ENCODE measurements around the gene COL6A2.

The COL6A2 gene

DNA sequence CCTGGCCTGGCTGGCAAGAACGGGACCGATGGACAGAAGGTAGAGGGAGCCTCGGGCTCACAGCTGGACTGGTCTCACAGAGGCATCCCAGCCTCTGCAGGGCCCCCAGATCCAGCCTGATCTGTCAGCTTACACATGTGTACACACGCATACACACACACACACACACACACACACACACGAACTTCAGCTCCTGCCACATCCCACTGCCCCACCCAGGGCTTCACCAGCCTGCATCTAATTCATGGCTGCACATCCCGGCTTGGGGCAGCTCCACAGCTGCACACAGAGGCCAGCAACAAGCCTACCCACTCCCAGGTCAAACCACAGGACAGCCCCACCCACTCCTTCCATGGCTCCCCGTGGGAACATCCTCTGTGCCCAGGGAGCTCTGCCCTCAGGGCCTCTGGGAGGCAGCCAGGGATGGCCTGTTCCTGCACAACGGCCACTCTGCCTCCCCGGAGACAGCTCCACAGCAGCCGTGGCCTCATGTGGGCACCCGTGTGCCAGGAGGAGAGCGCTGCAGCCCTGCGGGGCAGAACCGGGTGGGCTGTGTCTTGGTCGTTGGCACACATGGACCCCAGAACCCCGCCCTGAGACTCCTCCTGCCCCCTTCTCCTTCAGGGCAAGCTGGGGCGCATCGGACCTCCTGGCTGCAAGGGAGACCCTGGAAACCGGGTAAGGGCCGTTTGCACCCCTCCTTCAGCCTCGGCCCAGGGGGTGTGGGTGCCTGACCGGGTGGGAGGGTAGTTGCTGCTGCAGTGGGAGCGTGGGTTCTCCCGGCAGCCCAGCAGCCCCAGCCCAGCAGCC lies 19.1 kb downstream of the COL6A2 start:
- H3K27ac ChIP-seq (ENCODE audit: low read depth, low read length), result peak overlapping the region; percentile 15; the same call in 1 of the 2 replicates
- peaks cover 16% of the 10 kb centered on the region for H3K79me2 ChIP-seq (ENCODE audit: control insufficient read depth, insufficient read depth, low read length, unreplicated experiment)
- H3K4me3 ChIP-seq (ENCODE audit: low read depth, low read length), result no peak overlapping the region
- no peak overlapping the region for H2AFZ ChIP-seq (ENCODE audit: low read length, unreplicated experiment)
- peaks cover 57% of the 10 kb centered on the region for H3K36me3 ChIP-seq (ENCODE audit: insufficient read depth, low read length)
- H3K4me1 ChIP-seq (ENCODE audit: control insufficient read depth, insufficient read depth, low read length, unreplicated experiment), result peaks cover 29% of the 10 kb centered on the region
- H3K27me3 ChIP-seq (ENCODE audit: insufficient read depth, low read length), result no peaks in the 10 kb centered on the region

- Histone ChIP-seq H3K4me3 (ENCODE audit: low read depth, low read length) (no peak overlapping the region), H3K27me3 (ENCODE audit: insufficient read depth, low read length) (no peaks in the 10 kb centered on the region), H2AFZ (ENCODE audit: low read length, unreplicated experiment) (no peak overlapping the region), H3K4me1 (ENCODE audit: control insufficient read depth, insufficient read depth, low read length, unreplicated experiment) (peaks cover 36% of the 10 kb centered on the region), H3K27ac (ENCODE audit: low read depth, low read length) (peak overlapping the region; percentile 9; the same call in 1 of the 2 replicates), H3K36me3 (ENCODE audit: insufficient read depth, low read length) (peaks cover 54% of the 10 kb centered on the region), H3K79me2 (ENCODE audit: control insufficient read depth, insufficient read depth, low read length, unreplicated experiment) (peaks cover 9% of the 10 kb centered on the region)
These were observed 19.8 kb downstream of the COL6A2 start for GRCh38 chr21:46117586-46118315.

DNA sequence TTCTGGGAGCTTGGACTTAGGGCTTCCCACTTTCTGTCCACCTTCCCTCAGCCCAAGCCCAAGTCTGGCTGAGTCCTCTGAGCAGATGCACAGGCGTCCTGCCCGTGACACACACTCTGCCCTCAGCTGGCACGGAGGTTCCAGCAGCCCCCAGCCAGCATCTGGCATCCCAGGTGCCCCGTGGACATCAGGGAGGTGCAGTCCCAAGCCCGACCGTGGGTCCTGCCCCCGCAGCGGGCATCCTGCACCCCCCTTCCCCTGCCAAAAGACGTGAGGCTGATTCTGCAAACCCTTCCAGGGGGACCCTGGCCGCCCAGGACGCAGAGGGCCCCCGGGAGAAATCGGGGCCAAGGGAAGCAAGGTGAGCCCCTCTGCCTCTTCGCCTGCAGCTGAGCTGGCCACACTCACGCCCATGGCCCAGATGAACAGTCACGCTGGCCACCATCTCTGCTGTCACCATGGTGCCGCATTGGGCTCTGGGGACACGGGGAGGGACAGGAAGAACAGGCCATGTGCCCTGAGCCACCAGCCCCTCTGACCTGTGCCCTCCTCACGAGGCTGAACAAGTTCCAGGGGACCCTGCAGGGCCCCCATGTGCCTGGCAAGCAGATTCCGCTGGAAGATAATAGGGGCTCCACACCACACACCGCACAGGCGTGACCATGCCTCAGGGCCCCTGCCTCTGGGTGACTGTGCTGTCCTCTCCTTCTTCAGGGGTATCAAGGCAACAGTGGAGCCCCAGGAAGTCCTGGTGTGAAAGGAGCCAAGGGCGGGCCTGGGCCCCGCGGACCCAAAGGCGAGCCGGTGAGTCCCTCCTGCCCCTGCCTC lies 20.6 kb downstream of the COL6A2 start:
- H3K27me3 ChIP-seq (ENCODE audit: insufficient read depth, low read length), result no peaks in the 10 kb centered on the region
- H3K4me3 ChIP-seq (ENCODE audit: low read depth, low read length), result no peak overlapping the region
- H3K79me2 ChIP-seq (ENCODE audit: control insufficient read depth, insufficient read depth, low read length, unreplicated experiment), result peaks cover 11% of the 10 kb centered on the region
- H3K27ac ChIP-seq (ENCODE audit: low read depth, low read length), result no peak overlapping the region
- H3K36me3 ChIP-seq (ENCODE audit: insufficient read depth, low read length), result peaks cover 53% of the 10 kb centered on the region
- H3K4me1 ChIP-seq (ENCODE audit: control insufficient read depth, insufficient read depth, low read length, unreplicated experiment), result peaks cover 36% of the 10 kb centered on the region
- no peak overlapping the region for H2AFZ ChIP-seq (ENCODE audit: low read length, unreplicated experiment)

DNA sequence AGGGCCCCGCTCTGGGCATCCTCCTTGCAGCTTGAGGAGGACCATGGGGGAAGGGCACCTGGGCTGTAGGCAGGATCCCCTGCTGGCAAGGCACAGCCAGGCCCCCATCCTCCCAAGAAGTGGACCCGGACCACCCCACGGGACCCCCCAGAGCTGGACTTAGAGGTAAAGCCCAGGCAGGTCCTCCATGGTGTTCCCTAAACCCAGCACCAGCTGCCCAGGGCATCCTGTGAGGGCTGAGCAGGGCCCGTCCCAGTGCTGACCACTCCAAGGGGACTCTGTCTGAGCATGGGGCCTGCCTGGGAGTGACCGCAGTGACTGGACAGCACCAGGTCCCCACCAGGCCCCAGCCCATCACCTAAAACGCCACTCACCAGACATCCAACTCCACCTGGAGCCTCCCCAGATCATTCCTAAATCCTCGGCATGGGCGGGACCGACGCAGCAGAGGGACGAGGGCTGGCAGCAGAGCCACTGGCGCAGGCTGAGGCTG lies 21.3 kb downstream of the COL6A2 start:
- no peak overlapping the region for H3K4me3 ChIP-seq (ENCODE audit: low read depth, low read length)
- H2AFZ ChIP-seq (ENCODE audit: low read length, unreplicated experiment), result no peak overlapping the region
- H3K36me3 ChIP-seq (ENCODE audit: insufficient read depth, low read length), result peaks cover 53% of the 10 kb centered on the region
- H3K4me1 ChIP-seq (ENCODE audit: control insufficient read depth, insufficient read depth, low read length, unreplicated experiment), result peaks cover 36% of the 10 kb centered on the region
- peaks cover 13% of the 10 kb centered on the region for H3K79me2 ChIP-seq (ENCODE audit: control insufficient read depth, insufficient read depth, low read length, unreplicated experiment)
- H3K27me3 ChIP-seq (ENCODE audit: insufficient read depth, low read length), result no peaks in the 10 kb centered on the region
- H3K27ac ChIP-seq (ENCODE audit: low read depth, low read length), result no peak overlapping the region

DNA sequence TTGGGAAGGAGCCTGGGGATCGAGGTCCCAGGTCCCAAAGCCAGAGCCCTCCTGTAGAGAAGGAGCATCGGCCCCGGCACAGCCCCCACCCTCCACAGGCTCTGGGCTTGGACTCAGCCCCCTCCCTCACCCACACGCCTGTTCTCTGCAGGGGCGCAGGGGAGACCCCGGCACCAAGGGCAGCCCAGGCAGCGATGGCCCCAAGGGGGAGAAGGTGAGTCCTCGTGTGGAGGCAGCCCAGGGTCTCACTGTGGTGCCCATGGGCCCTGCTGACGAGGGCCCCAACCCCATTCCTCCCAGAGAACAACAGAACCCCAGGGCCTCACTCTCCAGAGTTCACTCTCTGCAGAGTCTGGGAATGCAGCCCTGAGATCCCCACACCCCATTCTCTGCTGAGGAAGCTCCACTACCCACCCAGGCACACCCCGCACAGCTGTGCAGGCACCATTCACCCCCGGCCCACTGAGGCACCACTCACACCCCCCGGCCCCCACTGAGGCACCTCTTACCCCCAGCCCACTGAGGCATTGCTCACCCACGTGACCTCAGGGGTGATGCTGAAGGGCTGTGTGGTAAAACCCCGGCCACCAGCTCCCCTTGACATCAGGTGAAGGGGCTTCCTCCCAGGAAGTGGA lies 21.8 kb downstream of the COL6A2 start:
- H3K4me3 ChIP-seq (ENCODE audit: low read depth, low read length), result no peak overlapping the region
- H3K27ac ChIP-seq (ENCODE audit: low read depth, low read length), result no peak overlapping the region
- H3K79me2 ChIP-seq (ENCODE audit: control insufficient read depth, insufficient read depth, low read length, unreplicated experiment), result peaks cover 17% of the 10 kb centered on the region
- peaks cover 36% of the 10 kb centered on the region for H3K4me1 ChIP-seq (ENCODE audit: control insufficient read depth, insufficient read depth, low read length, unreplicated experiment)
- no peak overlapping the region for H2AFZ ChIP-seq (ENCODE audit: low read length, unreplicated experiment)
- no peaks in the 10 kb centered on the region for H3K27me3 ChIP-seq (ENCODE audit: insufficient read depth, low read length)
- peaks cover 53% of the 10 kb centered on the region for H3K36me3 ChIP-seq (ENCODE audit: insufficient read depth, low read length)

DNA sequence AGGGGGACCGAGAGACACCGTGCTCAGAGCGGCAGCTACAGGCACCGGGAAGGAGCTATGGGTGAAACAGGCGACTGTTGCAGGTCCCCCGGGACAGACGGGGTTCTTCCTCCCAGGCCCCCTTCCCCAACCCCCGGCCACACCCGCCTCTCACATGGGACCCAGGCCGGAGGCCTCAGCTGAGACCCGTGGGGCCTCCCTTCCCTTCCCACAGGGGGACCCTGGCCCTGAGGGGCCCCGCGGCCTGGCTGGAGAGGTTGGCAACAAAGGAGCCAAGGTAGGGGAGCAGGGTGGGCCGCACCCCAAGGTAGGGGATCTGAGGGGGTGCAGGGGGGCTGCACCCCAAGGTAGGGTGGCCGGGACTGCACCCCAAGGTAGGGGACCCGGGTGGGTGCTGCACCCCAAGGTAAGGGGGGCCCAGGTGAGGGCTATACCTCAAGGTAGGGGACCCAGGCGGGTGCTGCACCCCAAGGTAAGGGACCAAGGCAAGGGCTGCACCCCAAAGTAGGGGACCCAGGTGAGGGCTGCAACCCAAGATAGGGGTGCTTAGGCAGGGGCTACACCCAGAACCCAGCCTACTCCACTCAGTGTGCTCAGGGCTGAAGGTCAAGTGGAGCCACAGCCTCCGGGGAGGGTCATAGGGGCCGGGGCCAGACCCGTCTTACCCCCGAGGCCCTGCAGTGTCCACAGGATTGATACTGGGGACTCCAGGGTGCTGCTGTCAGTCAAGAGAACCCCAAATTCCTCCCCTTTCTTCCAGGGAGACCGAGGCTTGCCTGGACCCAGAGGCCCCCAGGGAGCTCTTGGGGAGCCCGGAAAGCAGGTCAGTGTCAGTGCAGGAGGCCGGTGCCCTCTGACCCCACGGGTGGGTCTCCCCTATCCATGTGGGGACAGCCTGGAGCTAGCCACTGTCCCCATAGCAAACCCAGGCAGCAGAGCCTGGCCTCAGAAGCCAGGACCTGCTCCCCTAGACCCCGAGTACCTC lies 22.7 kb downstream of the COL6A2 start:
- H3K4me3 ChIP-seq (ENCODE audit: low read depth, low read length), result no peak overlapping the region
- peaks cover 36% of the 10 kb centered on the region for H3K4me1 ChIP-seq (ENCODE audit: control insufficient read depth, insufficient read depth, low read length, unreplicated experiment)
- H2AFZ ChIP-seq (ENCODE audit: low read length, unreplicated experiment), result no peak overlapping the region
- peak overlapping the region; percentile 85 for H3K27ac ChIP-seq (ENCODE audit: low read depth, low read length)
- peaks cover 18% of the 10 kb centered on the region for H3K79me2 ChIP-seq (ENCODE audit: control insufficient read depth, insufficient read depth, low read length, unreplicated experiment)
- H3K36me3 ChIP-seq (ENCODE audit: insufficient read depth, low read length), result peaks cover 54% of the 10 kb centered on the region
- no peaks in the 10 kb centered on the region for H3K27me3 ChIP-seq (ENCODE audit: insufficient read depth, low read length)

DNA sequence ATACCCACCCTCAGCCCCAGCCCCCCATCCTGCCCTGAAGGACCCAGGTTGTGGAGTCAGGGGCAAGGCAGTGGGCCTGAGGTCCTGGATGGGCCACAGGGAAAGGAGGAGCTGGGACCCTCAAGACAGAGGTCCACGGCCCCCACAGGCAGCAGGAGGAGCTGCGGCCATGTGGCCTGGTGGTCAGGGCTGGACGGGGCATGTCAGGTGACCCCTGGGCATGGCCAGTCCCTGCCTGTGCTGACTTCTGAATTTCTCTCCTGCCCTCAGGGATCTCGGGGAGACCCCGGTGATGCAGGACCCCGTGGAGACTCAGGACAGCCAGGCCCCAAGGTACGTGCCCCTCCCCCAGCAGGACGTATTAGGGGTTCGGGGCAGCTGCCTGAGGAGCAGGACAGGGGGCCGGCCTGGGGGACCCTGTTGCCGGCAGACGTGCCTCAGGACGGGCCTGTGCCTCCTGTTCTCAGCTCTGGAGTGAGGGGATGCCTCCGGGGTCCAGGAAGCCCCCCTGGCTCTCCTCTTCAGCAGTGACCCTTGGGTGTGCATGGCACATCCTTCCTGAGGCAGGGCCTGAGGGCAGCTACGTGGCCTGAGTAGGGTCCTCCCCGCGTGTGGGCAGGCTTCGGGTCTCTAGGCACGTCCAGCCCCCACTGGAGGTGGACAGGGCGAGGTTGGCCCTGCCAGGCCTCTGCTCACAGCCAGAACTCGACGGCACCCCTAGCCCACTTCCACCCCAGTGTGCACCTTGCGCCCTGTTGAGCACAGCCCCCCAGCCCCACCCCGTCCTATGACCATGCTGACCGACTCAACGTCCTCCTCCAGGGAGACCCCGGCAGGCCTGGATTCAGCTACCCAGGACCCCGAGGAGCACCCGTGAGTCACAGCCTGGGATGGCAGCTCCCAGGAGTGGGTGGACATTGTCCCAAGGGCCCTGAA lies 23.6 kb downstream of the COL6A2 start:
- Histone ChIP-seq H3K79me2 (ENCODE audit: control insufficient read depth, insufficient read depth, low read length, unreplicated experiment) (peaks cover 18% of the 10 kb centered on the region), H3K36me3 (ENCODE audit: insufficient read depth, low read length) (peaks cover 63% of the 10 kb centered on the region), H3K4me1 (ENCODE audit: control insufficient read depth, insufficient read depth, low read length, unreplicated experiment) (peaks cover 29% of the 10 kb centered on the region), H3K27ac (ENCODE audit: low read depth, low read length) (peak overlapping the region; percentile 85), H3K4me3 (ENCODE audit: low read depth, low read length) (no peak overlapping the region), H2AFZ (ENCODE audit: low read length, unreplicated experiment) (no peak overlapping the region), H3K27me3 (ENCODE audit: insufficient read depth, low read length) (no peaks in the 10 kb centered on the region)

DNA sequence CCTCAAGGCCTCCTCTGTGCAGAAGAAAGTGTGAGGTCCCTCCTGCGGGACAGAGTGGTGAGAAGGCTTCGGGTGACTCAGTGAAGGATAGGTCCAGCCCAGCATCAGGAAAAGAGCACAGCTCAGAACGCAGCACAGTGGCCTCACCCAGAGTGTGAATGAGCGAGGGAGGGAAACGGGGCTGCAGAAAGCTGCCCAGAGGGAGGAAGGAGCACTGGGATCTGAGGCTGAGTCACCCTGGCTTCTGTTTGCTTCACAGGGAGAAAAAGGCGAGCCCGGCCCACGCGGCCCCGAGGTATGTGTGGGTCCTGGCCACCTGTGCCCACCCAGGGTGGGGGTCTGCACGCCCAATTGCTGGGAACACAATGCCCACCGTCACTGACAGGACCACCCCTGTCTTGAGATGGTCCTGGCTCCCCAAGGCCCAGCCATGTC lies 24.3 kb downstream of the COL6A2 start:
- Histone ChIP-seq H3K4me3 (ENCODE audit: low read depth, low read length) (no peak overlapping the region), H2AFZ (ENCODE audit: low read length, unreplicated experiment) (no peak overlapping the region), H3K27me3 (ENCODE audit: insufficient read depth, low read length) (no peaks in the 10 kb centered on the region), H3K27ac (ENCODE audit: low read depth, low read length) (peak overlapping the region; percentile 85), H3K4me1 (ENCODE audit: control insufficient read depth, insufficient read depth, low read length, unreplicated experiment) (peaks cover 22% of the 10 kb centered on the region), H3K79me2 (ENCODE audit: control insufficient read depth, insufficient read depth, low read length, unreplicated experiment) (peaks cover 16% of the 10 kb centered on the region), H3K36me3 (ENCODE audit: insufficient read depth, low read length) (peaks cover 58% of the 10 kb centered on the region)

All from ACC112 (cell line).